ENCODE data around the gene WDFY1. TPM values are rescaled to one million over a fixed set of nuclear protein-coding genes. Genes with fewer than 3 reads are reported as not detected.

The WDFY1 gene
- total RNA-seq, 6 experiments from 2014 or later, result 35.2 to 50.4 (median 44.7) TPM

- H3K27ac Mint-ChIP-seq, result peak overlapping the region; percentile 79
- peak; percentile 35 for DNase-seq
- H3K4me3 Mint-ChIP-seq, result peak overlapping the region; percentile 28
Observed at GRCh38 chr2:223860809-223861738, 84.1 kb downstream of the WDFY1 start.

GRCh38 chr2:223859070-223859469, 86.1 kb downstream of the WDFY1 start:
- no peak for TF ChIP-seq CTCF (IDR thresholded peaks at IDR 0.05)
- Mint-ChIP-seq H3K4me3 (no peak overlapping the region), H3K27ac (no peak overlapping the region), H3K4me1 (ENCODE audit: low read depth) (peaks cover 30% of the 10 kb centered on the region), H3K9me3 (no peaks in the 10 kb centered on the region), H3K36me3 (ENCODE audit: low read depth) (no peaks in the 10 kb centered on the region; the same call in 1 of the 2 replicates), H3K27me3 (ENCODE audit: insufficient read depth) (no peaks in the 10 kb centered on the region)
- DNase-seq, result no peak

More at GRCh38 chr2:223860809-223861738, 84.1 kb downstream of the WDFY1 start:
- Mint-ChIP-seq H3K4me1 (ENCODE audit: low read depth) (peaks cover 27% of the 10 kb centered on the region), H3K9me3 (no peaks in the 10 kb centered on the region), H3K36me3 (ENCODE audit: low read depth) (no peaks in the 10 kb centered on the region; the same call in 1 of the 2 replicates), H3K27me3 (ENCODE audit: insufficient read depth) (no peaks in the 10 kb centered on the region)
- TF ChIP-seq CTCF (IDR thresholded peaks at IDR 0.05), result no peak; the same call in 1 of the 2 replicates

- Mint-ChIP-seq H3K4me3 (no peak overlapping the region), H3K4me1 (ENCODE audit: low read depth) (peaks cover 33% of the 10 kb centered on the region), H3K9me3 (no peaks in the 10 kb centered on the region), H3K27ac (no peak overlapping the region), H3K36me3 (ENCODE audit: low read depth) (peaks cover 5% of the 10 kb centered on the region; the same call in 1 of the 2 replicates), H3K27me3 (ENCODE audit: insufficient read depth) (peaks cover 5% of the 10 kb centered on the region)
- DNase-seq, result no peak
- TF ChIP-seq CTCF (IDR thresholded peaks at IDR 0.05), result no peak
Observed at GRCh38 chr2:223856584-223856983, 88.6 kb downstream of the WDFY1 start.

- Mint-ChIP-seq H3K27me3 (ENCODE audit: insufficient read depth) (peaks cover 5% of the 10 kb centered on the region), H3K36me3 (ENCODE audit: low read depth) (peaks cover 10% of the 10 kb centered on the region), H3K4me1 (ENCODE audit: low read depth) (peaks cover 27% of the 10 kb centered on the region), H3K4me3 (no peak overlapping the region), H3K9me3 (no peaks in the 10 kb centered on the region), H3K27ac (no peak overlapping the region)
- TF ChIP-seq CTCF (IDR thresholded peaks at IDR 0.05), result no peak
- no peak for DNase-seq
Observed at GRCh38 chr2:223856021-223856420, 89.1 kb downstream of the WDFY1 start.

GRCh38 chr2:223855426-223855825, 89.7 kb downstream of the WDFY1 start:
- peaks cover 5% of the 10 kb centered on the region for H3K27me3 Mint-ChIP-seq (ENCODE audit: insufficient read depth)
- TF ChIP-seq CTCF (IDR thresholded peaks at IDR 0.05), result no peak
- H3K36me3 Mint-ChIP-seq (ENCODE audit: low read depth), result peaks cover 16% of the 10 kb centered on the region
- no peak overlapping the region for H3K27ac Mint-ChIP-seq
- no peaks in the 10 kb centered on the region for H3K9me3 Mint-ChIP-seq
- H3K4me1 Mint-ChIP-seq (ENCODE audit: low read depth), result peaks cover 21% of the 10 kb centered on the region
- H3K4me3 Mint-ChIP-seq, result no peak overlapping the region
- no peak for DNase-seq

Data from HFFc6 (cell line).